Neural cell (in vitro differentiated cells): ENCODE results near the gene PBRM1. TPM values are rescaled to one million over a fixed set of nuclear protein-coding genes. Genes with fewer than 3 reads are reported as not detected.

ENCODE experiments used
- H2AFZ ChIP-seq: fragments of 200-600, 300-800 bp; sonication (generic), shearing (Covaris generic); 2 replicates; pipeline ENCODE4 v1.6.0; 2014; ENCODE audit warnings: low read depth, mild to moderate bottlenecking, antibody characterized with exemption, low read length, moderate library complexity
- H3F3A ChIP-seq: fragments of 200-600 bp; shearing (Covaris generic); 2 replicates; pipeline ENCODE4 v1.6.1; 2016; ENCODE audit warnings: mild to moderate bottlenecking, moderate library complexity, mixed read lengths, antibody characterized with exemption, low read length; ENCODE audit not compliant: insufficient read depth, poor library complexity, severe bottlenecking
- H3K27ac ChIP-seq: fragments of 200-600, 300-800 bp; sonication (generic), shearing (Covaris generic); 2 replicates; pipeline ENCODE4 v1.5.1; 2014; ENCODE audit warnings: mild to moderate bottlenecking, low read length, moderate library complexity
- H3K27me3 ChIP-seq: fragments of 300-800, 200-600 bp; sonication (generic), shearing (Covaris generic); 2 replicates; pipeline ENCODE4 v1.6.0; 2014; ENCODE audit warnings: mild to moderate bottlenecking, low read depth, low read length, moderate library complexity; ENCODE audit not compliant: insufficient read depth
- H3K36me3 ChIP-seq: fragments of 300-800, 200-600 bp; sonication (generic), shearing (Covaris generic); 2 replicates; pipeline ENCODE4 v1.5.1; 2014; ENCODE audit warnings: mild to moderate bottlenecking, antibody characterized with exemption, low read length, moderate library complexity; ENCODE audit not compliant: insufficient read depth
- H3K4me2 ChIP-seq: fragments of 300-800, 200-600 bp; sonication (generic), shearing (Covaris generic); 2 replicates; pipeline ENCODE4 v1.6.0; 2014; ENCODE audit warnings: mild to moderate bottlenecking, low read length
- H3K4me3 ChIP-seq: fragments of 300-800, 200-600 bp; sonication (generic), shearing (Covaris generic); 2 replicates; pipeline ENCODE4 v1.5.1; 2014; ENCODE audit warnings: mild to moderate bottlenecking, low read length, moderate library complexity
- H3K79me2 ChIP-seq: fragments of 200-600 bp; shearing (Covaris generic); replicated peaks from 2 replicates; pipeline ENCODE4 v1.6.0; 2014; ENCODE audit warnings: mild to moderate bottlenecking, low read length, moderate library complexity; ENCODE audit not compliant: insufficient read depth
- H3K9ac ChIP-seq: fragments of 300-800, 200-600 bp; sonication (generic), shearing (Covaris generic); 2 replicates; pipeline ENCODE4 v1.6.1; 2016; ENCODE audit warnings: mild to moderate bottlenecking, low read length, mixed read lengths
- H3K9me2 ChIP-seq: fragments of 200-600 bp; shearing (Covaris generic); 2 replicates; pipeline ENCODE4 v1.6.1; 2016; ENCODE audit warnings: mild to moderate bottlenecking, low read length, mixed read lengths; ENCODE audit not compliant: insufficient read depth
- H3K9me3 ChIP-seq: fragments of 200-600, 300-800 bp; sonication (generic), shearing (Covaris generic); 2 replicates; pipeline ENCODE4 v1.6.1; 2016; ENCODE audit warnings: mild to moderate bottlenecking, mixed run types, low read length, moderate library complexity, mixed read lengths
- H4K20me1 ChIP-seq: fragments of 200-600 bp; shearing (Covaris generic); 2 replicates; pipeline ENCODE4 v1.6.1; 2016; ENCODE audit warnings: mild to moderate bottlenecking, mixed run types; ENCODE audit not compliant: insufficient read depth
- EP300 ChIP-seq: fragments of 450-650 bp; conservative IDR thresholded peaks from 2 replicates; pipeline ENCODE4 v1.6.1; 2014; ENCODE audit warnings: antibody characterized with exemption, mild to moderate bottlenecking, moderate library complexity; ENCODE audit not compliant: poor library complexity, severe bottlenecking
- EZH2 ChIP-seq: fragments of 200-600, 300-800 bp; shearing (Covaris generic), sonication (generic); IDR thresholded peaks from 2 replicates; pipeline ENCODE4 v1.6.1; 2014; ENCODE audit warnings: antibody characterized with exemption, low read length, borderline replicate concordance, mild to moderate bottlenecking; ENCODE audit not compliant: insufficient read depth, poor library complexity, severe bottlenecking
- MXI1 ChIP-seq: fragments of 450-650 bp; conservative IDR thresholded peaks from 2 replicates; pipeline ENCODE4 v1.6.1; 2014; ENCODE audit warnings: antibody characterized with exemption, mild to moderate bottlenecking; ENCODE audit not compliant: poor library complexity, severe bottlenecking
- POLR2AphosphoS5 ChIP-seq: IDR thresholded peaks from 2 replicates; pipeline ENCODE4 v1.6.1; 2012
- RAD21 ChIP-seq: fragments of 450-650 bp; conservative IDR thresholded peaks from 2 replicates; pipeline ENCODE4 v1.6.1; 2014; ENCODE audit warnings: antibody characterized with exemption, mild to moderate bottlenecking, moderate library complexity
- REST ChIP-seq: IDR thresholded peaks from 2 replicates; pipeline ENCODE4 v1.6.1; 2012; ENCODE audit warnings: borderline replicate concordance
- SMC3 ChIP-seq: fragments of 450-650 bp; conservative IDR thresholded peaks from 2 replicates; pipeline ENCODE4 v1.6.1; 2014; ENCODE audit warnings: antibody characterized with exemption, mild to moderate bottlenecking, moderate library complexity; ENCODE audit not compliant: poor library complexity
- TAF1 ChIP-seq: IDR thresholded peaks from 2 replicates; pipeline ENCODE4 v1.6.1; 2012; ENCODE audit warnings: low read depth
- polyA plus RNA-seq: library from polyadenylated mRNA; depleted of rRNA; stranded (reverse); fragments of >200 nt; gene quantifications from 2 replicates; pipeline ENCODE4 v1.2.3, GENCODE V29; 2014
- TF ChIP-seq, protein P1 (sequence below): fragments of 450-650 bp; IDR thresholded peaks from 2 replicates; pipeline ENCODE4 v1.5.1; 2014; ENCODE audit warnings: antibody characterized with exemption, mild to moderate bottlenecking, moderate library complexity; ENCODE audit not compliant: poor library complexity, severe bottlenecking

PBRM1 gene
- polyA plus RNA-seq, 1 donor from 2014 or later: 66.6 TPM

DNA sequence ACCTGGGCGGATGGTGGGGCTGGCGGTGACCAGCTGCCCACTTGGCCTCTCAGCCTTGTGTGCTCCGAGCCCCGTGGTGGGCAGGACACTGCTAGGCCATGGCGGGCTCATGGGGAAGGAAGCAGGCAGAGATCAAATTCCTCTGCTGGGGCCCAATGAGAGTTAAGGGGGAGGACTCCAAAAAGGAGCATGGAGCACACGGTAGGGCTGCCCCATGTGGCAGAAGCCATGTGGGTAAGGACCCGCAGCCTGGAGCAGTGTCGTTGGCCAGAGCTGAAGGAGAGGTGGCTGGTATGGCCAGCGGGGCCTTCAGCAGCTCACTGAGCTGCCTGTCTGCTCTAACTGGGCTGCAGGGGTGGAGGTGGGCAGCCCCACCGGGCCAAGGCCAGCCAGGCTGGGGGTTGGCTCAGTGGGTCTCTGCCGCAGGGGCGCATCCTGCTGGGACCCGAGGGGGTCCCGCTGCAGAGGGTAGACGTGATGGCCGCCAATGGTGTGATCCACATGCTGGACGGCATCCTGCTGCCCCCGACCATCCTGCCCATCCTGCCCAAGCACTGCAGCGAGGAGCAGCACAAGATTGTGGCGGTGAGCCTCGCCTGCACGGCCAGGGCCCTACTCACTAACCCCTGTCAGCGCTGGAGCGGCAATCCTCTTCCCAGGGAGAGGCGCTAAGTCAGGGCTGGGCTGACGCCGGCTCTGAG, 179.3 kb downstream of the PBRM1 start:
- Histone ChIP-seq H3K4me3 (no peak overlapping the region), H3K27ac (no peak overlapping the region), H3K9ac (no peak overlapping the region), H3F3A (no peaks in the 10 kb centered on the region), H3K9me3 (no peaks in the 10 kb centered on the region), H3K27me3 (no peaks in the 10 kb centered on the region), H3K9me2 (no peaks in the 10 kb centered on the region), H4K20me1 (no peaks in the 10 kb centered on the region), H3K36me3 (no peaks in the 10 kb centered on the region), H2AFZ (no peak overlapping the region), H3K4me2 (no peak overlapping the region), H3K79me2 (no peaks in the 10 kb centered on the region)
- TF ChIP-seq SMC3: no peak
- TF ChIP-seq POLR2AphosphoS5: no peak
- TF ChIP-seq EZH2: no peak
- no peak for TF ChIP-seq TAF1
- no peak for TF ChIP-seq RAD21
- TF ChIP-seq REST: no peak
- TF ChIP-seq, protein P1, sequence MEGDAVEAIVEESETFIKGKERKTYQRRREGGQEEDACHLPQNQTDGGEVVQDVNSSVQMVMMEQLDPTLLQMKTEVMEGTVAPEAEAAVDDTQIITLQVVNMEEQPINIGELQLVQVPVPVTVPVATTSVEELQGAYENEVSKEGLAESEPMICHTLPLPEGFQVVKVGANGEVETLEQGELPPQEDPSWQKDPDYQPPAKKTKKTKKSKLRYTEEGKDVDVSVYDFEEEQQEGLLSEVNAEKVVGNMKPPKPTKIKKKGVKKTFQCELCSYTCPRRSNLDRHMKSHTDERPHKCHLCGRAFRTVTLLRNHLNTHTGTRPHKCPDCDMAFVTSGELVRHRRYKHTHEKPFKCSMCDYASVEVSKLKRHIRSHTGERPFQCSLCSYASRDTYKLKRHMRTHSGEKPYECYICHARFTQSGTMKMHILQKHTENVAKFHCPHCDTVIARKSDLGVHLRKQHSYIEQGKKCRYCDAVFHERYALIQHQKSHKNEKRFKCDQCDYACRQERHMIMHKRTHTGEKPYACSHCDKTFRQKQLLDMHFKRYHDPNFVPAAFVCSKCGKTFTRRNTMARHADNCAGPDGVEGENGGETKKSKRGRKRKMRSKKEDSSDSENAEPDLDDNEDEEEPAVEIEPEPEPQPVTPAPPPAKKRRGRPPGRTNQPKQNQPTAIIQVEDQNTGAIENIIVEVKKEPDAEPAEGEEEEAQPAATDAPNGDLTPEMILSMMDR: no peak
- no peak for TF ChIP-seq EP300

DNA sequence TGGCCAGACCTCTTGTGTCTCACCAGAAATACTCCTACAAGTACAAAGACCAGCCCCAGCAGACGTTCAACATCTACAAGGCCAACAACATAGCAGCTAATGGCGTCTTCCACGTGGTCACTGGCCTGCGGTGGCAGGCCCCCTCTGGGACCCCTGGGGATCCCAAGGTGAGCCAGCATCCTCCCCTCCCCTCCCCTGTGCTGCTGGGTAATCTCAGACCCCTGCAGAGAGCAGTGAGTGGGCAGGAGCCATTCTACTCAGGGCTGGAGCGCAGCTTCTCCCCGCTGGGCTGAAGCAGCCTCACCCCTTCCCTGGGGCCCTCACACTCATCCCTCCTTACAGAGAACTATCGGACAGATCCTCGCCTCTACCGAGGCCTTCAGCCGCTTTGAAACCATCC, 180.7 kb downstream of the PBRM1 start:
- Histone ChIP-seq H3K27me3 (no peaks in the 10 kb centered on the region), H3K4me2 (no peak overlapping the region), H3K9me2 (no peaks in the 10 kb centered on the region), H3K36me3 (no peaks in the 10 kb centered on the region), H3K4me3 (no peak overlapping the region), H2AFZ (no peak overlapping the region), H4K20me1 (no peaks in the 10 kb centered on the region), H3F3A (no peaks in the 10 kb centered on the region), H3K9me3 (no peaks in the 10 kb centered on the region), H3K9ac (no peak overlapping the region), H3K79me2 (no peaks in the 10 kb centered on the region), H3K27ac (no peak overlapping the region)
- TF ChIP-seq SMC3 (no peak), MXI1 (no peak), RAD21 (no peak), EZH2 (no peak), EP300 (no peak), REST (no peak), TAF1 (no peak), POLR2AphosphoS5 (no peak)
- TF ChIP-seq, protein P1: no peak
